Astrocyte of the cerebellum (primary cell): ENCODE measurements around the gene DDAH2.

ENCODE experiments used
- DNase-seq: peaks from one replicate; pipeline ENCODE4 v3.0.0-alpha.2; 2011; ENCODE audit warnings: low read depth
- H3K4me3 ChIP-seq: 2 replicates; pipeline ENCODE4 v1.5.1; 2011; ENCODE audit warnings: mild to moderate bottlenecking, low read depth, low read length, moderate library complexity
- in situ Hi-C: cut with HindIII; loops from 2 replicates; pipeline ENCODE4 v1.10.0; 2017; ENCODE audit warnings: low sequenced_read_pairs
- TF ChIP-seq, protein P1 (sequence below): IDR thresholded peaks from 2 replicates; pipeline ENCODE4 v1.5.1; 2012; ENCODE audit warnings: low read length, low read depth, moderate library complexity, mild to moderate bottlenecking; ENCODE audit errors: missing control alignments

DDAH2 gene

DNA sequence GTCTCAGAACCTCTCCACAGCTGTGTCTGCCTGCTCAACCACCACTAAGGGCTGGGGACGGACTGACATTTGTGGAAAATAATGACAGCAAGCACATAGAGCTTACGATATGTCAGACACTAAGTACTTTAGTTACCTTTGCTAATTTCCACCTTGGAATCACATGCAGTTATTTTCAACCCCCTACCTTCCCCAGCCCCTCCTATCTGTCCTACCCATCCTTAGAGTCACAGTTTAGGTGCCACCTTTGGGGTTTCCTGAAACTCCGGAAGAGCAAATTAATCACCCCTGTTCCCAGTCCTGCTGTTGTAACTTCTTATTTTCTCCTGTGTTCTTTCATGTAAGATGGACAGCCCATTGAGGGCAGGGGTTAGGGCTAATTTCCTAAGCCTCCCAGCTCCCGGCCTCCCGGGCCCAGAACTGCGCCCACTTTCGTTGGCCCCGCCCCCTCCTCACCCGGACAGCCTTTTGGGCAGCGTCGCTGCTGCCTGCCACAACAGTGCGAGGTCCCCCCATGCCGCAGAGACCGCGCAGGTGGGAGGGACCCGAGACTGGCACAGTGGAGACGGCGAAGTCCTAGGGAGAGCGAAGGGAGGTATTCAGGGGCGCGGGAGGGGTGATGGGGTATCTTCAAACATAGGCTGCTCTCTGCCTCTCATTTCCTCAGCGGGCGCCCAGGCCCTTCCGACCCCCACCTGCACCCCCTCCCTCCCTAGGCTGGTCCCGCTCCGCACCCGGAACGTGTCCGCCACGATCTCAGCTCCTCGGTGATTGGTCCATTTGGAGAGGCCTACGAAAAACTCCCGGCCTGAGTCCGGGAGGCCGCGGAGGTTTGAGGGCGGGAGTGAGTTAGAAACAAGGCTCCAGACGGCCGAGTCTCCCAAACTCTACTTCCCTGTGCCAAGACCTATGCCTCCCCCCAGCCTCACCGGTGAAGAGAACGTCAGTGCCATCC, 1.1 kb downstream of the DDAH2 start:
- in situ Hi-C loops: no loop called here
- DNase-seq: no peak
- TF ChIP-seq, protein P1, sequence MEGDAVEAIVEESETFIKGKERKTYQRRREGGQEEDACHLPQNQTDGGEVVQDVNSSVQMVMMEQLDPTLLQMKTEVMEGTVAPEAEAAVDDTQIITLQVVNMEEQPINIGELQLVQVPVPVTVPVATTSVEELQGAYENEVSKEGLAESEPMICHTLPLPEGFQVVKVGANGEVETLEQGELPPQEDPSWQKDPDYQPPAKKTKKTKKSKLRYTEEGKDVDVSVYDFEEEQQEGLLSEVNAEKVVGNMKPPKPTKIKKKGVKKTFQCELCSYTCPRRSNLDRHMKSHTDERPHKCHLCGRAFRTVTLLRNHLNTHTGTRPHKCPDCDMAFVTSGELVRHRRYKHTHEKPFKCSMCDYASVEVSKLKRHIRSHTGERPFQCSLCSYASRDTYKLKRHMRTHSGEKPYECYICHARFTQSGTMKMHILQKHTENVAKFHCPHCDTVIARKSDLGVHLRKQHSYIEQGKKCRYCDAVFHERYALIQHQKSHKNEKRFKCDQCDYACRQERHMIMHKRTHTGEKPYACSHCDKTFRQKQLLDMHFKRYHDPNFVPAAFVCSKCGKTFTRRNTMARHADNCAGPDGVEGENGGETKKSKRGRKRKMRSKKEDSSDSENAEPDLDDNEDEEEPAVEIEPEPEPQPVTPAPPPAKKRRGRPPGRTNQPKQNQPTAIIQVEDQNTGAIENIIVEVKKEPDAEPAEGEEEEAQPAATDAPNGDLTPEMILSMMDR: no peak
- H3K4me3 ChIP-seq: peak overlapping the region; percentile 97

GRCh38 chr6:31727034-31727716, 1.9 kb downstream of the DDAH2 start:
- DNase-seq: no peak
- TF ChIP-seq, protein P1: no peak
- in situ Hi-C loops: no loop called here
- no peak overlapping the region for H3K4me3 ChIP-seq

DNA sequence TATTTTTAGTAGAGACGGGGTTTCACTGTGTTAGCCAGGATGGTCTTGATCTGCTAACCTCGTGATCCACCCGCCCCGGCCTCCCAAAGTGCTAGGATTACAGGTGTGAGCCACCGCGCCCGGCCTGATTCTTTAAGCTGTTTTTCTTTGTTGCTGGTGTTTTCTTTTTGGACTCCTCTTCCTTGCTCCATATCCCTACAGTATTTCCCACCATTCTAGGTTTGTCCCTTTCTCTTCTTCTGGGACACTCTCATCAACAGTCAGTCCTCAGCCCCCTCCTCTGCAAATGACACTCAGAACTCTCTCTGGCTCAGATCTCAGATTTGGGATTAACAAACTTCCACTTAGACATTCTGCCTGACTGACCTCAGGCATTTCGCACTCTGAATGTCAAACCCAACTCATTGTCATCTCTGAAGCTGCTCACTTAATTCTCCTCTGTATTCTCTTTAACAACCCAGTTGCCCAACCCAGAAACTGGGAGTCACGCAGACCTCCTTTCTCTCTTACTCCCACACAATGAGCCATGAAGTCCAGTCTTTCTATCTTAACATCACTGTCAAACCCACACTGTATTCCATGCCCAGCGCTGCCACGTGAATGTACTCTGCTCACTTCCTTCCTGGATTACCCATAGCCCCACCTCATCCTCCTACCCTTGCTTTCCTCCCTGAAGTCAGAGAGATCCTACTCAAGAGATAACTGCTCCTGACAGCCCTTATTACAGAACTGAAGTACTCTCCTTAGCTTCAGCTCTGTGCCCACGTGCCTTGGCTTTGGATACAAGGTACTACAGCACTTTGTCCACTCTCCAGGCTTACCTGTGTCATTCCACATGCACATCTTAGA, 3.4 kb downstream of the DDAH2 start:
- TF ChIP-seq, protein P1: no peak
- H3K4me3 ChIP-seq: no peak overlapping the region
- in situ Hi-C loops: no loop called here
- DNase-seq: no peak

DNA sequence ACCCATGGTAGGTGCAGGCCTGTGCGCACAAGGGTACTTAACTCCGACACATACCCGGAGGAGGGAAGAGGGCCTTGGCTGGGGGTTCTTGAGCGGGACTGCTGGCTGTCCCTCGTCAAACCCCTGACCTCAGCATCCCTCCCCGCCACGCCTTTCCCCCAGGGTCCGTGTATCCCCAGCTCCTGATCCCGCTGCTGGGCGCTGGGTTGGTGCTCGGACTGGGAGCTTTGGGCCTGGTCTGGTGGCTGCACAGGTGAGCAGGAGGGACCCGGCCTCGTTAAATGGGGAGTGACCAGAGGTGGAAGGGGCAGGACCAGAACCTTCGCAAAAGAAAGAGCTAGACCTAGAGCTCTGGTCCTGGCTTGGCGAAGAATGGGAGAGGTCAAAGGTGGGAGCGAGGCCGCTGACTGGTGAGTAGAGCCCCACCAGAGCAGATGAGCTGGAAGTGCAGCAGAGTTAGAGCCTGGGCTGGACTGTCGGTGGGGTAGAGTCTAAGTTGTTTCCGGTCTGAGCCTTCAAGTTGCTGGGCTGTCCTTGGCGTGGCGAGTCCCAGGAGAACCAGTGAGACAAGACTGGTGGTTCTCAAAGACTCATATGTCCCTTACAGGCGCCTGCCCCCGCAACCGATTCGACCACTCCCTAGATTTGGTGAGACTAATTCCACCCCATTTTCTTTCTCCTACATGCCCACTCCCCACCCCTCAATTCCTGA, 5.0 kb downstream of the DDAH2 start:
- TF ChIP-seq, protein P1: no peak
- DNase-seq: no peak
- in situ Hi-C loops: no loop called here
- H3K4me3 ChIP-seq: no peak overlapping the region

- in situ Hi-C loops: no loop called here
- no peak for DNase-seq
- no peak within 1 kb of the TSS for H3K4me3 ChIP-seq
- TF ChIP-seq, protein P1: no peak
Measured at GRCh38 chr6:31723245-31723979, 5.7 kb downstream of the DDAH2 start, which contains the start of gene MPIG6B. Gene MPIG6B, plus strand, starts transcription at chr6:31723373. Its CDS starts 11 bp downstream, at chr6:31723384.
